ENCODE results near the gene PRDM2.

PRDM2 gene

DNA sequence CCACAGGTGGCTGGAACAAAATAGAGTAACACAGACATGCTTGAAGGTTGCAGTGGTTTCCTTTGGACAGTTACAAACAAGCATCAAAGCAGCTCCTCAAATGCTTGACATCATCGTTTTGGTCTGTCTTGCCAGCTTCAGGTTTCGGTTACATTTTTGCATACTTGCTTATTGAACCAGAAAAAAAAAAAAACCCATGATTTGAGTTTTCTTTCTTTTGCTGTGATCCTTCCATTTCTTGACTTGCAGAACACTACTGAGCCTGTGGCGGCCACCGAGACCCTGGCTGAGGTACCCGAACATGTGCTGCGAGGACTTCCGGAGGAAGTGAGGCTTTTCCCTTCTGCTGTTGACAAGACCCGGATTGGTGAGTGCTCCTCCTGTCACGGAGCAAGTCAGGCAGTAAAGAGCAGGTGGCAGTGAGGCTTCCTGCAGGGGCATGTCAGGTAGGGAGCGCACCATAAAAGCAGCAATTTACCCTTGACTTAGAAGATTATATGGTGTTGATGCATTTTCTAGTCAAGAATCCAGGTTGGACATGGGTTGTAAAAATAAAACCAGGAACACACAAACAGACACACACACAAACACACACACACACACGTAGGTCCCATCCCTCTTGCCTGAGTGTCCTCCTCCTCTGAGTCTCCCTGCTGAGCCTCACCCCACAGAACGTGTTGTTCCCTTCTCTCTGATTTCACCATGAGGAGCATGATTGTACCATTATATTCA, 30.9 kb downstream of the PRDM2 start (continued):
- TF ChIP-seq, protein P1, sequence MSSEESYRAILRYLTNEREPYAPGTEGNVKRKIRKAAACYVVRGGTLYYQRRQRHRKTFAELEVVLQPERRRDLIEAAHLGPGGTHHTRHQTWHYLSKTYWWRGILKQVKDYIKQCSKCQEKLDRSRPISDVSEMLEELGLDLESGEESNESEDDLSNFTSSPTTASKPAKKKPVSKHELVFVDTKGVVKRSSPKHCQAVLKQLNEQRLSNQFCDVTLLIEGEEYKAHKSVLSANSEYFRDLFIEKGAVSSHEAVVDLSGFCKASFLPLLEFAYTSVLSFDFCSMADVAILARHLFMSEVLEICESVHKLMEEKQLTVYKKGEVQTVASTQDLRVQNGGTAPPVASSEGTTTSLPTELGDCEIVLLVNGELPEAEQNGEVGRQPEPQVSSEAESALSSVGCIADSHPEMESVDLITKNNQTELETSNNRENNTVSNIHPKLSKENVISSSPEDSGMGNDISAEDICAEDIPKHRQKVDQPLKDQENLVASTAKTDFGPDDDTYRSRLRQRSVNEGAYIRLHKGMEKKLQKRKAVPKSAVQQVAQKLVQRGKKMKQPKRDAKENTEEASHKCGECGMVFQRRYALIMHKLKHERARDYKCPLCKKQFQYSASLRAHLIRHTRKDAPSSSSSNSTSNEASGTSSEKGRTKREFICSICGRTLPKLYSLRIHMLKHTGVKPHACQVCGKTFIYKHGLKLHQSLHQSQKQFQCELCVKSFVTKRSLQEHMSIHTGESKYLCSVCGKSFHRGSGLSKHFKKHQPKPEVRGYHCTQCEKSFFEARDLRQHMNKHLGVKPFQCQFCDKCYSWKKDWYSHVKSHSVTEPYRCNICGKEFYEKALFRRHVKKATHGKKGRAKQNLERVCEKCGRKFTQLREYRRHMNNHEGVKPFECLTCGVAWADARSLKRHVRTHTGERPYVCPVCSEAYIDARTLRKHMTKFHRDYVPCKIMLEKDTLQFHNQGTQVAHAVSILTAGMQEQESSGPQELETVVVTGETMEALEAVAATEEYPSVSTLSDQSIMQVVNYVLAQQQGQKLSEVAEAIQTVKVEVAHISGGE (tag by site-specific recombination; conservative IDR thresholded peaks at IDR 0.05; ENCODE audit: low read depth): no peak
- TF ChIP-seq ZNF792 (tag by site-specific recombination; IDR thresholded peaks at IDR 0.05) (no peak), ZNF292 (tag by site-specific recombination; IDR thresholded peaks at IDR 0.05; ENCODE audit: borderline replicate concordance, low read depth) (no peak), ZIC2 (tag by site-specific recombination; IDR thresholded peaks at IDR 0.05) (0 out of 2 replicates have a peak, but pooled peaks have one; percentile 14), GFI1B (tag by site-specific recombination; IDR thresholded peaks at IDR 0.05) (no peak), HOXD13 (CRISPR knock-in tag; IDR thresholded peaks at IDR 0.05; ENCODE audit: borderline replicate concordance) (no peak), ZNF621 (tag by site-specific recombination; IDR thresholded peaks at IDR 0.05) (no peak), ZNF223 (tag by site-specific recombination; IDR thresholded peaks at IDR 0.05) (no peak), KLF16 (tag by site-specific recombination; IDR thresholded peaks at IDR 0.05) (no peak), ZNF114 (tag by site-specific recombination; IDR thresholded peaks at IDR 0.05) (no peak), ZNF514 (tag by site-specific recombination; IDR thresholded peaks at IDR 0.05) (no peak), ZNF626 (tag by site-specific recombination; IDR thresholded peaks at IDR 0.05) (no peak), ZSCAN16 (tag by site-specific recombination; IDR thresholded peaks at IDR 0.05) (no peak), ZNF350 (tag by site-specific recombination; IDR thresholded peaks at IDR 0.05) (no peak), ZNF174 (tag by site-specific recombination; IDR thresholded peaks at IDR 0.05) (no peak)
- TF ChIP-seq, protein P2, sequence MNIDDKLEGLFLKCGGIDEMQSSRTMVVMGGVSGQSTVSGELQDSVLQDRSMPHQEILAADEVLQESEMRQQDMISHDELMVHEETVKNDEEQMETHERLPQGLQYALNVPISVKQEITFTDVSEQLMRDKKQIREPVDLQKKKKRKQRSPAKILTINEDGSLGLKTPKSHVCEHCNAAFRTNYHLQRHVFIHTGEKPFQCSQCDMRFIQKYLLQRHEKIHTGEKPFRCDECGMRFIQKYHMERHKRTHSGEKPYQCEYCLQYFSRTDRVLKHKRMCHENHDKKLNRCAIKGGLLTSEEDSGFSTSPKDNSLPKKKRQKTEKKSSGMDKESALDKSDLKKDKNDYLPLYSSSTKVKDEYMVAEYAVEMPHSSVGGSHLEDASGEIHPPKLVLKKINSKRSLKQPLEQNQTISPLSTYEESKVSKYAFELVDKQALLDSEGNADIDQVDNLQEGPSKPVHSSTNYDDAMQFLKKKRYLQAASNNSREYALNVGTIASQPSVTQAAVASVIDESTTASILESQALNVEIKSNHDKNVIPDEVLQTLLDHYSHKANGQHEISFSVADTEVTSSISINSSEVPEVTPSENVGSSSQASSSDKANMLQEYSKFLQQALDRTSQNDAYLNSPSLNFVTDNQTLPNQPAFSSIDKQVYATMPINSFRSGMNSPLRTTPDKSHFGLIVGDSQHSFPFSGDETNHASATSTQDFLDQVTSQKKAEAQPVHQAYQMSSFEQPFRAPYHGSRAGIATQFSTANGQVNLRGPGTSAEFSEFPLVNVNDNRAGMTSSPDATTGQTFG (tag by site-specific recombination; IDR thresholded peaks at IDR 0.05; ENCODE audit: borderline replicate concordance): no peak
- TF ChIP-seq, protein P3, sequence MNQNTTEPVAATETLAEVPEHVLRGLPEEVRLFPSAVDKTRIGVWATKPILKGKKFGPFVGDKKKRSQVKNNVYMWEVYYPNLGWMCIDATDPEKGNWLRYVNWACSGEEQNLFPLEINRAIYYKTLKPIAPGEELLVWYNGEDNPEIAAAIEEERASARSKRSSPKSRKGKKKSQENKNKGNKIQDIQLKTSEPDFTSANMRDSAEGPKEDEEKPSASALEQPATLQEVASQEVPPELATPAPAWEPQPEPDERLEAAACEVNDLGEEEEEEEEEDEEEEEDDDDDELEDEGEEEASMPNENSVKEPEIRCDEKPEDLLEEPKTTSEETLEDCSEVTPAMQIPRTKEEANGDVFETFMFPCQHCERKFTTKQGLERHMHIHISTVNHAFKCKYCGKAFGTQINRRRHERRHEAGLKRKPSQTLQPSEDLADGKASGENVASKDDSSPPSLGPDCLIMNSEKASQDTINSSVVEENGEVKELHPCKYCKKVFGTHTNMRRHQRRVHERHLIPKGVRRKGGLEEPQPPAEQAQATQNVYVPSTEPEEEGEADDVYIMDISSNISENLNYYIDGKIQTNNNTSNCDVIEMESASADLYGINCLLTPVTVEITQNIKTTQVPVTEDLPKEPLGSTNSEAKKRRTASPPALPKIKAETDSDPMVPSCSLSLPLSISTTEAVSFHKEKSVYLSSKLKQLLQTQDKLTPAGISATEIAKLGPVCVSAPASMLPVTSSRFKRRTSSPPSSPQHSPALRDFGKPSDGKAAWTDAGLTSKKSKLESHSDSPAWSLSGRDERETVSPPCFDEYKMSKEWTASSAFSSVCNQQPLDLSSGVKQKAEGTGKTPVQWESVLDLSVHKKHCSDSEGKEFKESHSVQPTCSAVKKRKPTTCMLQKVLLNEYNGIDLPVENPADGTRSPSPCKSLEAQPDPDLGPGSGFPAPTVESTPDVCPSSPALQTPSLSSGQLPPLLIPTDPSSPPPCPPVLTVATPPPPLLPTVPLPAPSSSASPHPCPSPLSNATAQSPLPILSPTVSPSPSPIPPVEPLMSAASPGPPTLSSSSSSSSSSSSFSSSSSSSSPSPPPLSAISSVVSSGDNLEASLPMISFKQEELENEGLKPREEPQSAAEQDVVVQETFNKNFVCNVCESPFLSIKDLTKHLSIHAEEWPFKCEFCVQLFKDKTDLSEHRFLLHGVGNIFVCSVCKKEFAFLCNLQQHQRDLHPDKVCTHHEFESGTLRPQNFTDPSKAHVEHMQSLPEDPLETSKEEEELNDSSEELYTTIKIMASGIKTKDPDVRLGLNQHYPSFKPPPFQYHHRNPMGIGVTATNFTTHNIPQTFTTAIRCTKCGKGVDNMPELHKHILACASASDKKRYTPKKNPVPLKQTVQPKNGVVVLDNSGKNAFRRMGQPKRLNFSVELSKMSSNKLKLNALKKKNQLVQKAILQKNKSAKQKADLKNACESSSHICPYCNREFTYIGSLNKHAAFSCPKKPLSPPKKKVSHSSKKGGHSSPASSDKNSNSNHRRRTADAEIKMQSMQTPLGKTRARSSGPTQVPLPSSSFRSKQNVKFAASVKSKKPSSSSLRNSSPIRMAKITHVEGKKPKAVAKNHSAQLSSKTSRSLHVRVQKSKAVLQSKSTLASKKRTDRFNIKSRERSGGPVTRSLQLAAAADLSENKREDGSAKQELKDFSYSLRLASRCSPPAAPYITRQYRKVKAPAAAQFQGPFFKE (tag by site-specific recombination; IDR thresholded peaks at IDR 0.05; ENCODE audit: borderline replicate concordance): no peak
- TF ChIP-seq, protein P4, sequence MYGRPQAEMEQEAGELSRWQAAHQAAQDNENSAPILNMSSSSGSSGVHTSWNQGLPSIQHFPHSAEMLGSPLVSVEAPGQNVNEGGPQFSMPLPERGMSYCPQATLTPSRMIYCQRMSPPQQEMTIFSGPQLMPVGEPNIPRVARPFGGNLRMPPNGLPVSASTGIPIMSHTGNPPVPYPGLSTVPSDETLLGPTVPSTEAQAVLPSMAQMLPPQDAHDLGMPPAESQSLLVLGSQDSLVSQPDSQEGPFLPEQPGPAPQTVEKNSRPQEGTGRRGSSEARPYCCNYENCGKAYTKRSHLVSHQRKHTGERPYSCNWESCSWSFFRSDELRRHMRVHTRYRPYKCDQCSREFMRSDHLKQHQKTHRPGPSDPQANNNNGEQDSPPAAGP (tag by site-specific recombination; IDR thresholded peaks at IDR 0.05): no peak

Measured in HEK293 (cell line).